Endothelial cell of umbilical vein (primary cell): ENCODE results near the gene NT5C. TPM values are rescaled to one million over a fixed set of nuclear protein-coding genes. Genes with fewer than 3 reads are reported as not detected.

Experiments
- BruUV-seq: library from RNA; stranded (reverse); fragments of 400-500 nt; replicated peaks from 2 replicates; lab custom pipeline; 2021; lab: Mats Ljungman, UMichigan
- CTCF ChIA-PET: fragments of 300-600, 350-600 bp; sonication (Branson Sonifier 250); formaldehyde crosslinking; loops from one replicate; lab custom pipeline; 2021; ENCODE audit warnings: antibody characterized with exemption, inconsistent platforms; lab: Charles Lee
- POLR2A ChIA-PET: fragments of 300-600, 350-600 bp; sonication (Branson Sonifier 250); formaldehyde crosslinking; loops from one replicate; lab custom pipeline; 2021; ENCODE audit warnings: antibody characterized with exemption, inconsistent platforms; lab: Charles Lee
- DNase-seq: peaks from one replicate; pipeline ENCODE4 v3.0.0-alpha.2; 2011; ENCODE audit warnings: low read depth, low spot score
- FAIRE-seq: peaks from 2 replicates; lab custom pipeline; 2011; peaks lifted over from hg19 to GRCh38; lab: Jason Lieb, UNC
- H2AFZ ChIP-seq: 2 replicates; pipeline ENCODE4 v1.6.0; 2012; ENCODE audit warnings: low read depth, low read length, control low read depth, inconsistent platforms
- H3K27ac ChIP-seq: 2 replicates; pipeline ENCODE4 v1.5.1; 2011; ENCODE audit warnings: low read depth, mild to moderate bottlenecking, control low read depth, low read length, moderate library complexity; ENCODE audit not compliant: insufficient read depth
- H3K27me3 ChIP-seq, 2 experiments: 2 replicates each; pipeline versions ENCODE4 v1.6.0 to v1.6.1; 2011; ENCODE audit warnings: low read length in 2 of 2, mixed read lengths in 1 of 2; ENCODE audit not compliant: control insufficient read depth in 2 of 2, insufficient read depth in 2 of 2
- H3K36me3 ChIP-seq, 2 experiments: 2 replicates in 1 of 2; 3 replicates in 1 of 2; pipeline ENCODE4 v1.5.1; 2011; ENCODE audit warnings: low read length in 2 of 2, mild to moderate bottlenecking in 1 of 2, moderate library complexity in 1 of 2; ENCODE audit not compliant: control insufficient read depth in 2 of 2, insufficient read depth in 2 of 2; ENCODE audit errors: extremely low read depth in 1 of 2
- H3K4me1 ChIP-seq: 3 replicates; pipeline ENCODE4 v1.5.1; 2011; ENCODE audit warnings: mild to moderate bottlenecking, low read length; ENCODE audit not compliant: control insufficient read depth, insufficient read depth; ENCODE audit errors: extremely low read depth
- H3K4me2 ChIP-seq: 2 replicates; pipeline ENCODE4 v1.6.1; 2011; ENCODE audit warnings: low read length, control low read depth, mixed read lengths; ENCODE audit not compliant: insufficient read depth
- H3K4me3 ChIP-seq, 3 experiments: fragments of 200-600 bp in 1 of 3; sonication (generic), shearing (Covaris generic) in 1 of 3; replicated peaks in 1 of 3; 2 replicates each; pipeline ENCODE4 v1.5.1; 2011 to 2016; ENCODE audit warnings: control low read depth in 3 of 3, low read length in 3 of 3, mild to moderate bottlenecking in 2 of 3, inconsistent platforms in 1 of 3, low read depth in 1 of 3, moderate library complexity in 1 of 3; ENCODE audit not compliant: insufficient read depth in 1 of 3
- H3K79me2 ChIP-seq: 2 replicates; pipeline ENCODE4 v1.6.0; 2012; ENCODE audit warnings: low read length, inconsistent platforms; ENCODE audit not compliant: control insufficient read depth, insufficient read depth
- H3K9ac ChIP-seq: replicated peaks from 2 replicates; pipeline ENCODE3; 2011; ENCODE audit warnings: low read length, control low read depth; ENCODE audit not compliant: insufficient read depth; ENCODE audit errors: extremely low read depth
- H3K9me1 ChIP-seq: replicated peaks from 3 replicates; pipeline ENCODE4 v1.6.0; 2011; ENCODE audit warnings: mild to moderate bottlenecking, low read length; ENCODE audit not compliant: control insufficient read depth, insufficient read depth; ENCODE audit errors: extremely low read depth
- H3K9me3 ChIP-seq: replicated peaks from 2 replicates; pipeline ENCODE4 v1.5.1; 2012; ENCODE audit warnings: low read length, inconsistent platforms; ENCODE audit not compliant: control insufficient read depth, insufficient read depth
- H4K20me1 ChIP-seq: replicated peaks from 2 replicates; pipeline ENCODE3; 2011; ENCODE audit warnings: mild to moderate bottlenecking, low read length; ENCODE audit not compliant: control insufficient read depth, insufficient read depth; ENCODE audit errors: extremely low read depth
- EZH2 ChIP-seq: IDR thresholded peaks from 2 replicates; pipeline ENCODE4 v1.6.1; 2012; ENCODE audit warnings: borderline replicate concordance, low read depth, mild to moderate bottlenecking, moderate library complexity, low read length, inconsistent platforms; ENCODE audit not compliant: severe bottlenecking
- FOS ChIP-seq: IDR thresholded peaks from 2 replicates; pipeline ENCODE4 v1.6.1; 2011; ENCODE audit warnings: mild to moderate bottlenecking, low read length, moderate library complexity, borderline replicate concordance; ENCODE audit not compliant: insufficient read depth
- GATA2 ChIP-seq: IDR thresholded peaks from 2 replicates; pipeline ENCODE4 v1.7.0; 2011; ENCODE audit warnings: low read depth, mild to moderate bottlenecking, moderate library complexity, mixed read lengths, low read length; ENCODE audit not compliant: insufficient read length, insufficient read depth
- JUN ChIP-seq: IDR thresholded peaks from 2 replicates; pipeline ENCODE4 v1.6.1; 2011; ENCODE audit warnings: borderline replicate concordance, low read depth; ENCODE audit not compliant: insufficient read length, insufficient read depth
- MAX ChIP-seq: IDR thresholded peaks from 2 replicates; pipeline ENCODE4 v1.6.1; 2011; ENCODE audit not compliant: insufficient read depth, insufficient read length
- MYC ChIP-seq: IDR thresholded peaks from one replicate; pipeline ENCODE4 v1.6.1; 2011; ENCODE audit warnings: mild to moderate bottlenecking, low read depth, low read length
- POLR2A ChIP-seq: IDR thresholded peaks from 2 replicates; pipeline ENCODE4 v1.6.1; 2012; ENCODE audit warnings: low read depth, mild to moderate bottlenecking, control low read depth, low read length
- POLR2AphosphoS5 ChIP-seq: IDR thresholded peaks from 2 replicates; pipeline ENCODE4 v1.6.1; 2012; ENCODE audit warnings: low read depth, mild to moderate bottlenecking, control low read depth, low read length, moderate library complexity; ENCODE audit not compliant: insufficient read depth
- dilution Hi-C: fragments of 300-500 bp; cut with MboI; formaldehyde crosslinking; loops from one replicate; pipeline ENCODE4 v1.15.0; 2019; ENCODE audit warnings: low sequenced_read_pairs; ENCODE audit not compliant: extremely low pct_ligation_motif_present
- intact Hi-C: fragments of 100-400 bp; cut with micrococcal nuclease; formaldehyde crosslinking; loops from one replicate; pipeline ENCODE4 v1.10.0; 2022
- polyA plus RNA-seq, 4 experiments: library from polyadenylated mRNA; depleted of rRNA in 3 of 4; stranded (reverse) in 3 of 4; unstranded in 1 of 4; fragments of >200 nt; gene quantifications; 2 replicates each; pipeline versions ENCODE4 v1.2.1 to v1.2.3, GENCODE V29; 2011 to 2012; ENCODE audit warnings: missing spikeins in 1 of 4
- total RNA-seq: library from RNA; stranded (reverse); gene quantifications from 2 replicates; pipeline ENCODE4 v1.2.3, GENCODE V29; 2021
- TF ChIP-seq, protein P1 (sequence below), 2 donors: IDR thresholded peaks; 1 replicate in 1 of 2; 2 replicates in 1 of 2; pipeline ENCODE4 v1.5.1; 2011; ENCODE audit warnings: low read length in 2 of 2, mild to moderate bottlenecking in 2 of 2, moderate library complexity in 2 of 2, control low read depth in 1 of 2, inconsistent platforms in 1 of 2, low read depth in 1 of 2; ENCODE audit not compliant: insufficient read depth in 1 of 2; ENCODE audit errors: extremely low read depth in 1 of 2

NT5C gene
- total and polyA plus RNA-seq, 2 donors (not counting 3 experiments of a cell fraction or from before 2014, with no cell fraction given) = 29.1 to 39.2 TPM

DNA sequence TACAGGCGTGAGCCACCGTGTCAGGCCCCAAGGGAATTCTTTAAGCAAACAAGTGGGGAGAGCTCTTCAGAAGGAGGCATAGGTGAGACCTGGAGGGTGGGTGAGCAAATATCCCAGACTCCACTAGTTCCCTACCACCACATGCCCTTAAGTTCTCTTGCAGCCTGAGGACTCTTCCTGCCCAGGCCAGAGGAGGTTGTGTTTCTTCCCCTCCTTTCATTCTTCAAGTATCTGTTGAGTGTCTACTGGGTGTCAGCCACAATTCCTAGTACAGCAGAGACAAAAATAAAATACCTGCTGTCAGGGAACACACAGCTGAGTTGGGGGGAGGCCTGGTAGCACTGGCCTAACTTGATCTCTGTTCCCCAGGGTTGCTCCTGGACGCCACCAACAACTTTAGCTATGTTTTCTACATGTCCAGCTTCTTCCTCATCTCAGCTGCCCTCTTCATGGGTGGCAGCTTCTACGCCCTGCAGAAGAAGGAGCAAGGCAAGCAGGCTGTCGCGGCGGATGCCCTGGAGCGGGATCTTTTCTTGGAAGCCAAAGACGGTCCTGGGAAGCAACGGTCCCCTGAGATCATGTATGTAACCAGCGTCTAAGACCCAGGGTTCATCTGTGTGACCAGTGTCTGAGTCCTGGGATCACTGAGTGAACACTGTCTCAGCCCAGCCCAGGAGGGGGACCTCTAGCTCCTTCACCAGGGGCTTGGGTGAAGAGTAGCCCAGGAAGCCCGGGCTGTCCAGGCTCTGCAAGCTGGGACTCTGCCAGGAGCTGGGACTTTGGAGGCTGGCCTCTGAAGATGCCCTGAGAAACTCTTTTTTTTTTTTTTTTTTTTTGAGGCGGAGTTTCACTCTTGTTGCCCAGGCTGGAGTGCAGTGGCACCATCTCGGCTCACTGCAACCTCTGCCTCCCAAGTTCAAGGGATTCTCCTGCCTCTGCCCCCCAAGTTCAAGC, 27.7 kb downstream of the NT5C start:
- intact Hi-C loops = loop anchor here (2.0 kb wide), 1 partner anchor 27 kb away; no protein-coding TSS in a partner anchor
- ChIA-PET CTCF (interaction anchor here (1.3 to 5.1 kb wide), 11 partner anchors 8 to 142 kb away, joined by 3 to 80 read pairs (median 24); partner anchors contain the start of genes CDR2L, NT5C and SLC16A5), POLR2A (interaction anchor here (0.6 kb wide), 1 partner anchor 81 kb away, joined by 3 read pairs; no protein-coding TSS in a partner anchor)
- dilution Hi-C loops = no loop called here
- Histone ChIP-seq H3K4me2 (no peak overlapping the region), H3K4me3 (no peak overlapping the region), H3K27ac (no peak overlapping the region), H4K20me1 (no peaks in the 10 kb centered on the region), H3K79me2 (no peaks in the 10 kb centered on the region), H3K4me1 (peaks cover 12% of the 10 kb centered on the region), H3K9me1 (no peaks in the 10 kb centered on the region), H3K27me3 (no peaks in the 10 kb centered on the region), H3K9ac (no peak overlapping the region), H3K9me3 (no peaks in the 10 kb centered on the region), H2AFZ (no peak overlapping the region), H3K36me3 (peaks cover 0 to 10% of the 10 kb centered on the region in 2 experiments)
- no TSS peak for BruUV-seq
- TF ChIP-seq MAX = no peak
- no peak for TF ChIP-seq MYC
- TF ChIP-seq POLR2AphosphoS5 = no peak
- no peak for TF ChIP-seq JUN
- TF ChIP-seq GATA2 = no peak
- TF ChIP-seq POLR2A = no peak
- TF ChIP-seq FOS = no peak
- TF ChIP-seq EZH2 = no peak
- TF ChIP-seq, protein P1, sequence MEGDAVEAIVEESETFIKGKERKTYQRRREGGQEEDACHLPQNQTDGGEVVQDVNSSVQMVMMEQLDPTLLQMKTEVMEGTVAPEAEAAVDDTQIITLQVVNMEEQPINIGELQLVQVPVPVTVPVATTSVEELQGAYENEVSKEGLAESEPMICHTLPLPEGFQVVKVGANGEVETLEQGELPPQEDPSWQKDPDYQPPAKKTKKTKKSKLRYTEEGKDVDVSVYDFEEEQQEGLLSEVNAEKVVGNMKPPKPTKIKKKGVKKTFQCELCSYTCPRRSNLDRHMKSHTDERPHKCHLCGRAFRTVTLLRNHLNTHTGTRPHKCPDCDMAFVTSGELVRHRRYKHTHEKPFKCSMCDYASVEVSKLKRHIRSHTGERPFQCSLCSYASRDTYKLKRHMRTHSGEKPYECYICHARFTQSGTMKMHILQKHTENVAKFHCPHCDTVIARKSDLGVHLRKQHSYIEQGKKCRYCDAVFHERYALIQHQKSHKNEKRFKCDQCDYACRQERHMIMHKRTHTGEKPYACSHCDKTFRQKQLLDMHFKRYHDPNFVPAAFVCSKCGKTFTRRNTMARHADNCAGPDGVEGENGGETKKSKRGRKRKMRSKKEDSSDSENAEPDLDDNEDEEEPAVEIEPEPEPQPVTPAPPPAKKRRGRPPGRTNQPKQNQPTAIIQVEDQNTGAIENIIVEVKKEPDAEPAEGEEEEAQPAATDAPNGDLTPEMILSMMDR (IDR thresholded peaks at IDR 0.05; ENCODE audit: extremely low read depth in 1 of 2, insufficient read depth in 1 of 2, low read depth in 1 of 2, low read length in 2 of 2) = no peak
- DNase-seq (no peak), FAIRE-seq (no peak)
